NCI-H345 treated with DMSO at 0.1 percent for 48 hours (cell line): ENCODE measurements around the gene FAM227B.
"Not testable (repeated sequence)": the region's sequence is repeated elsewhere in the genome, so short reads cannot be mapped to it uniquely, and the experiment has no call there.

Experiments used
- DNase-seq: peaks from one replicate; lab custom pipeline; 2025; ENCODE audit not compliant: unreplicated experiment; lab: John Stamatoyannopoulos, UW

FAM227B gene

DNA sequence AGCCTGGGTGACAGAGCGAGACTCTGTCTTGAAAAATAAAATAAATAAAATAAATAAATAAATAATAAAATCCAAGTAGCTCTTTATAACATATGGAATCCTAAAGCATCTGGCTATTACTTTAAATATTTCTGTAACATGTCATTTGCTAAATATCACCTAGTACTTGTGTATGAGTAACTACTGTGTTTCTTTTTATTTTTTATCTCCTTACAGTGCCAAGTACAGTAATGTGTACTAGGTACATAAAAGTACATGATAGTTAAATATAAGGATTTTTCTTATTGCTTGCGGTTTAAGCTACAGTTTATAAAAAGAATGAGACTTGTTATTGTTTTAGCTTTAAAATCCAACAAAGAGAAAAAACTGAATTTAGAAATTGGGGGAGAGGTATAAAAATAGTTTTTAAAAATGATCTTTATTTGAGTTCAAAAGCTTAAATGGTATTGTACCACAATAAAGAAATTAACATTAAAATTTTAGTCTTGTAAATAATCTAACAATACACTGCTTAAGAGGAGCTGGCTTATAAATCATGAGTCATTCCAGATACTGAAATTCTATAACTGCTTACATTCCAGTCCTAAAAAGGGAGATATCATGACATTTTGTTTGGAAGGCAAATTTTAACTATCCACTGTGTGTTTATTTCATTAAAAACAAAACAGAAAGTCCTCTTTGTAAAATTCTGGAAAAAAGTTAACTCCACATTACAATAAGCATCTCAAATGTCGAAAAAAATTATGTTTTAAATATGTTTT, 124.4 kb downstream of the FAM227B start:
- DNase-seq: no peak

DNA sequence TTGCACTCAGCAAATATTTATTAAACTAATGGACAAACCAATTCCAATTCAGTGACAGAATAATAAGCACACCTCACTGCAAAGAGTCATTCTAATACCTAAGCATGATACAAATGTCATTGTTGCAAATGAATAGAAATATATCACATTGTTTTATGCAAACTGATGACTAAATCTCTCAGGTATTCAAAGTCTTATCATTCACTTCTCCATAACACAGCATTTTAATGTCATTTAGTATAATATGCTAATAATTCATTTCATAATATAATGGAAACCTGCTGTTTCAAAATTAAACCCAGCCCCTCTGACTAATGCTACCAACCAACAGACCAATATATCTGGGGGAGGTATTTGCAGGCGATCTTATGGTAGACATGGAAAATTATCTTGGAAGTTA, 125.8 kb downstream of the FAM227B start:
- no peak for DNase-seq

DNA sequence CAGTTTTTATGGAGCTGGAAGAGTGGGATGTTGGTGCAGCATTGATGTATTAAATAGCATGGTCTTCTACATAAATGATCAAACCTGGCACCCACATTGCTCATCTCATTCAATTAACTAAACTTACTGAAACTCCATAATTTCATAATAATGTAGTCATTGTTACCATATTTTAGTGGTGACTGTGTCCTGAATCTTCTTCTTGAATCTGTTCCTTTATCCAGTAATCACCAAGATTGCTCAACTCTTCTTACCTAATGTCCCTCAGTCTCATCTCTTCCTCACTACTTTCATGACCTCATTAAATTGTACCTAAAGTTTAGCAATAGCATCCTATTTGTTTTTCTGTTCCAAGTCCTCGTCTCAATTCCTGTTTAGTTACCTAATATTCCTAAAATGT, 127.8 kb downstream of the FAM227B start:
- DNase-seq: no peak

DNA sequence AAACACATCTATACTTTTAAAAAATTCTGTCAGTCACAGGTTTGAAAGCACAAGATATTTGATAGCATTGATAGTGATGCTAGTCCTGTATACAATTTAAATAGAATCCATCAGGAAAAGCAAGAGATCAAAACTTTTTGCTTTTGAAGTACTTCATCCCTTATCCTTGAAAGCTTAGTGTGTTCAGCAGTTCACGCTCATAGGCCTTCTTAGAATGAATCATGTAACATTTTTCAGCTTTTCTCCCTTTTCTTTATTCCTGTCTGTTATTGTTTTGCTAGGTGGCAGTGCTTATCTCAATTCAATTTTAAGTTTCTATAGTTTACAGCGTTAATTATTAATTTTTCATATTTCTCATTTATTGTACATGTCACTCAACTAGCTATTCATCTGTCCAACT, 128.5 kb downstream of the FAM227B start:
- no peak for DNase-seq

DNA sequence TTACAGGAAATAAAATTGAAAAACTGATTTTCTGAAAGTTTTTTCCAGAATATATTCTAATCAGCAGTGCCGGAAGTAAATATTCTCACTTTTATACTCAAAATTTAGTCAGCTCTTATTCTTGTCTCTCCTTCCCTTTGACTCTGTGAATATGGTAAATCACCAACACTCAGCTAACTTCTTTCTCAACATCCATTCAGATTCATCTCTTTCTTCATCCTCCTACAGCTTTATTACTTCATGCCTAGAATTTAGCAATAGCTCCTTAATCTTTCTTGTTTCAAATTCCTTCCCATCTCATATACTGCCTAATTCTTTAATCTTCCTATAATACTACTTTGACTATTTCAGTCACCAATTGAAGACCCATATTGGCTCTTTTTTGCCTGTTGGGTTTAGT, 129.7 kb downstream of the FAM227B start:
- DNase-seq: no peak

DNA sequence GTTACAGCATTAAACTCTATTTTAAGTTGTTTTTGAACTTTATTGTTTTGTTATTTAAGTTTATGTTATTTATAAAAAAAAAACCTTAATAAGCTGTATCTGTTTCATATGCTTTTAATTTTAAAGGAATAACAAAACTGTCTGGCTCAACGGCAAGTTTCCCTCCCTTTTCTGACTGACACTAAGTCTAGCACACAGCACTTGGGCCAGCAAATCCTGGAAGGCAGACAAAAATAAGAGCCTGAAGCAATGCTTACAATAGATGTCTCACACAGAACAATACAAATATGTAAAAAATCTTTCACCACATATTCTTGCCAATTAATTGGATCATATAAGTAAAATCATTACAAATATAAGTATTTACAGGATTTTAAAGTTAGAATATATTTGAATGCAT, 135.2 kb downstream of the FAM227B start:
- DNase-seq: not testable (repeated sequence)

DNA sequence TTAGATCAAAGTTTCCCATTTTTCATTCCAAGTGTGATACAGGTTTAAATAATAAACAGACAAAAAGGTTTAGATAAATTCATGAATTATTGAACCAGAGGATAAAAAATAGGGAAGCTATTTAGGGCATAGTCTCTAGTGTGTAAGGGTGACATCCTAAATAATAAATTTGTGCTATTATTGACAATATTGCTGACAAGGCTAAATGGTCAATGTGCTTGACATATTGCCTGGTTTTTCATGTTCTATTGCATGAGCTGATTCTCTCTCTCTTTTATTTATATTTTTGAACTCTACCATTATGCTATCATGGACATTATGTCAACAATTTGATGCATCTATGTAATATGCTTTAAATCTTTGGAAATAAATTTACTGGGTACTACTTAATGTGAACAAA, 141.6 kb downstream of the FAM227B start:
- DNase-seq: not testable (repeated sequence)

DNA sequence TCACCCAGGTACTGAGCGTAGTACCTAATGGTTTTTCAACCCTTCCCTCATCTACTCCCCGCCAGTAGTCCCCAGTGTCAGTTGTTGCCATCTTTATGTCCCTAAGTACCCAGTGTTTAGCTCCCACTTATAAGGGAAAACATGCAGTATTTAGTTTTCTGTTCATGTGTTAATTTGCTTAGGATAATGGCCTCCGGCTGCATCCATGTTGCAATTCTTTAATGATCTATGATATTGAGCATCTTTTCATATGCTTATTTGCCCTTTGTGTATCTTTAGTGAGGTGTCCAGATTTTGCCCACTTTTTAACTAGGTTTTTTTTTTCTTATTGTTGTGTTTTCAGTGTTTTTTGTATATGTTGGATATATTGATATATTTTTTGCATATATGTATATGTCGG, 142.6 kb downstream of the FAM227B start:
- DNase-seq: not testable (repeated sequence)

DNA sequence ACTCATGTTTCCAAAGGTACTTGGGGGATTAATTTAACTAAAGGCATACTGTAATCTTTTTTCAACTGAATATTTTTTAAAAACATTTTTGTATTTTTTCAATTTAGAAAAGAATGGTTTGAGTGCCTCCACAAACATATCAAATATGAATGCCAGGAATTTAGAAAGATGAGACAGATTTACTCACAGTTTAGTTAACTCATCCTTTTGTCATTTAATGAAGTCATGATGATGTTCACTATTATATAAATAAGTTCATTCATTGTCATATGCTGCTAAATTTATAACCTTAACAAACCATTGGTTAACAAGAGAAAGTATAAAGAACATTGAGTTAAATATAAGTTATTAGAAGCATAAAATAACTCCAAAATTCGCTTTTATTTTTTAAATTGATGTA, 147.6 kb downstream of the FAM227B start:
- DNase-seq: no peak

DNA sequence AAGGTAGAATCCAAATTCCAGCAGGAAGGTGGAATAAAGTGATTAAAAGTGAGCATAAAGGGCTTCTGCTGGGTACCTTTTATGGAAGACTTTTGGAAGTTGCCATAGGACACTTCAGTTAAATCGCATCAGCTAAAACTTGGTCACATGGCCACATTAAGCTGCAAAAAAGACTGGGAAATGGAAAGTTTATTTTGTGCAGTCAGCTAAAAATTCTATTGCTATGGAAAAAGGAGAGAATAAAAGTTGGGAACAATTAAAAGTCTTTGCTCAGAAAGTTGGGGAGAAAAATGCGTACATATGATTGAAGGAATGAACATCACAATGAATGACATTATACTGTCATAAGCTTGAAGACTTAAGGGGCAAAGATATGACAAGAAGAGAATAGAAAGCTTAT, 148.3 kb downstream of the FAM227B start:
- DNase-seq: no peak

DNA sequence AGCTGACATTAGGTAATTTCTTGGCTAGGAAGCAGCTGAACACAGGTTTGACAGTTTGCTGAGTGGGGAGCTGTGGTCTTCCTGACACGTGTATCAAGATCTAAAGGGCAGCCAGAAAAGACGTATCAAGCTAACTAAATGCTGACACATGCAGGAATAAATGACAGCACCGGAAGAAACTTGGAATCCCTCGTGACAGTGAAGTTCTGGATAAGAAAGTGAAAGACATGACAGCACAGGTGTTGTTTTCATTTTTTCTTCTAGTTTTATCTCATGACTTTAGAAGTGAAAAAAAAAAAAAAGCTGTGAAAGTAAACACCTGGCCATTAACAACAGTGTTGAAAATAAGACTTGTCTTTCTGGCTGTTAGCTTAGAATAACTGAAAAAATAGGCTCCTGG, 148.9 kb downstream of the FAM227B start:
- DNase-seq: no peak

DNA sequence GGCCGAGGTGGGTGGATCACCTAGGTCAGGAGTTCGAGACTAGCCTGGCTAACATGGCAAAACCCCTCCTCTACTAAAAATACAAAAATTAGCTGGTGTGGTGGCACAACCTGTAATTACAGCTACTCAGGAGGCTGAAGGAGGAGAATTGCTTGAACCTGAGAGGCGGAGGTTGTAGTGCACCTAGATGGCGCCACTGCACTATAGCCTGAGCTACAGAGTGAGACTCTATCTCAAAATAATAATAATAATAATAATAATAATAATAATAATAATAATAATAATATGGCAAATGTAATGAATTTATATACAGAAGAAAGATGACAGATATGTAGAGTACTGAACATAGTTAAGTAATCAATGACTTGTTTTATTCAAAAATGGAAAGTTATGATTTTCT, 149.4 kb downstream of the FAM227B start:
- DNase-seq: not testable (repeated sequence)

DNA sequence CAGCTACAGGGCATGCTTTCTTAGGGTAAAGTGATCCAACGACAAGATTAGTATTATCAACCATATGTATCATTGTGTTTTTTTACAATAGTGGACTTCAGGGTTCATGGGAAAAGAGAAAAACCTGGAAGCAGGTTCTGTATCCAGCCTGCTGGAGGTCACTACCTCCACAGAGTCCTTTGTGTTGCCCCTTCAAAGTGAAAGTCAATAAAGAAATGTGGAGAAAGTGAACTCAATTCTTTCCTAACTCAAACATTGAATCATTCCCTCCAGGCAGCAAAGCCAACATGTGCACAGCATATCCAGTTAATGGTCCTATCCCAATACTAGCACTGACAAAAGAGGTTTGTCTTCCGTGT, 152.2 kb downstream of the FAM227B start:
- DNase-seq: no peak

DNA sequence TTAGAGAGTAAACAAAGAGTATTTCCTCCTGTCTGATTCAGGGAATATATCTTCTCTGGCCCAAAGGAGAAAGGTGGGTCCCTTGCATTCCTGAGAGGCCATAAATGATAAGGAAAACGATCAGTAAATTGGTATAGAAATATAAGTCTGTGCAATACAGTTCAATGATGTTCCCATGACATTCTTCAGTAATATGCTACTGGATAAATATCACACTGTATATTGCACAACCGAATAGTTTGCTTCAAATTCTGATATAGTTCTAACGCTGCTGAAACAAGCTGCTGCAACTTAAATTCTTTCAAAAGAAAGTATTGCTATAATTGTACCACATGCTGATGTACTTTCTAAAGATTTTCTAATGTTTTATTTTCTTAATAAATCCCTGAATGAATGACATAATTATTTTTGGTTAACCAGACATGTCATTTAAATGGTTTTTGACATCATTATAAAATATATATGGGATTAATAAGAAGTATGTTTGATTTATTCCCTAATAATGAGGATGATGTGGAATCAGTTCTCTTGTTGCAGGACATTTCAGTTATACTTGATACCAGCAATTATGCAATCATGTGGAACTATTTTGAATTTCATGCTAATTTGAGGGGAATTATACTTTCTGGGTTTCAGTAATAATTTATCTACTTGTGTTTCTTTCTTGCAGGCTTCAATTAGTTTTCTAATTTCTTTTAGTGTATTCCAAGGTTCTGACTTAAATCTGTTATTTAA, 152.7 kb downstream of the FAM227B start:
- no peak for DNase-seq

DNA sequence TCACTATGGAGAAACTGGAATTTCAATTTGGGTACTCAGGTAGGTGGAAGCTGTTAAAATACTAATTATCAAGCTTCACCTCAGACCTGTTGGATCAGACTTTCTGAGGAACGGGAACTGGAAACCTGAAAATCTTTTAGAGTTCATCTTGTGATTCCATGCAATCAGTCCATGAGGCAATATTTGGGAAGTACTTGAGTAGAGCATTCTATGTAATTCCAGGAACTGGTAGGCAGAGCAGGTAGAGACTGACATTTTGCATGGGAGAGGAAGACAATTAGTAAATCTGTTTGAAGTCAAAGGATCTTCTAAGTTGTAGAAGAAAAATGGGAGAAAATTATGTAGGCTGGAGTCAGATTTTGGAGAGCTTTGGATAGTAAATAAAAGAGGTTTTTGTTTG, 154.5 kb downstream of the FAM227B start:
- DNase-seq: no peak

DNA sequence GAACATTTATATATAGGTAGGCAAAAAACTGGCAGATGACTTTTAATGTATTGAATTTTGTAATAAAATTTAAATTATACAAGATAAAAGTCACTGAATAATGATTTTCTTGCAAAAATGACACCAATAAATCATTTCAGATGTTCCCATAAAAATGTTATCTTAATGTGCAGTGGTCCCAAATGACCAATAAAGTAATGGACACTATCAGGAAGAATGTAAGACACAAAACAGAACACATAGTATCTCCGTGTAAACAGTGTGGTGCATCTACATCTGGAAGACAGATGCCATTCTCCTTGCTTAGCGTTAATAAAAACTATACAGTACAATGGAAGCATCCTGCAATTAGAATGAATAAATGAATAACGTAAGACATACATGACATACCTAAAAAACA, 156.1 kb downstream of the FAM227B start:
- no peak for DNase-seq

DNA sequence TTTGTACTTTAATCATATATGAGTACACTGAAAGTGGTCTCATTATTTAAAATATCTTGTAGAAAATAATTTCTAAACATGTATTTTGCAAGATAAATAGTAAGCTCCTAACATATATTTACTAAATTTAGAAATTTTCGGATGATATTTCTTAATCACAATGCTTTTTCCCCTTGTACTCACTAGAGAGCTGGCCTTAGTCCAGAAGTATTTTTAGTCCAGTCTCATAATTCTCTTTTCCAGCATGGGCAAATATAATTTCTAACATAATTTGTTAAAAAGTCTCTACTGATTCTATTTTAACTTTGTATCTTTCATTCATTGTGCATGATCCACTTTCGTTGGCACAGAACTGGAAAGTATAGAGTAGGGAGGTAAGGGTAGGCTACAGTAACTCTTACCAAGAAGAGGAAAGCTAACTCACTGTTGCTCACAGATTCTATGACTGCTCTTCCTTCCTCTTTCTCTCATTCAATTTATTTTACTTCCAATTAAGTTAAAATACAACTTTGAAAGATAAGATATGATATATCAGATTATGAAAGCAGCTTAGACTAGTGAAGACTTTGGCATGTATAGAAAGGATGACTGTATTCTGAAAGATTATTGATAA, 158.3 kb downstream of the FAM227B start:
- no peak for DNase-seq

DNA sequence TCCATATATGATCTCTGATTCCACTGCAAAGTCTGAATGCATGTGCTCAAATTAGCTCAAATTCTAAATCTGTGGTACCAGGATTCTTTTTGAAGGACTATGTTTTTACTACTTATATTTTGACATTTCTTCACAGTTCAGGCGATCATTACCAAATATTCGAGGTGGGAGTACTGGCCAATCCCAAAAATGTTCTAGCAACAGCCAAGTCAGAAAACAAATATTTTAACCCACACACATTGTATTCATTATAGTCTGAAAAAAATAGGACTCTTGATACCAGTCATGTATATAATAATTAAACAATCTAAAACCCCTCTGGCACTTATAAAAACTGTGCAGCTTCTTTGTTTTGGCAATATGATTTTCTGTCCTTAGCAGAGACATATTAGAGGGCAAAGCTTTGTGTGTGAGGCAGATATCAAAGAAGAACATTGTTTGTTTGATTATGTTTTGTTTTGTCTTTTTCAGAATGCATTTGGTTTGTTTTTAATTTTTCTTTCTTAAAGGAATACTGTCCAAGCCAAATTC, 160.1 kb downstream of the FAM227B start:
- DNase-seq: no peak

DNA sequence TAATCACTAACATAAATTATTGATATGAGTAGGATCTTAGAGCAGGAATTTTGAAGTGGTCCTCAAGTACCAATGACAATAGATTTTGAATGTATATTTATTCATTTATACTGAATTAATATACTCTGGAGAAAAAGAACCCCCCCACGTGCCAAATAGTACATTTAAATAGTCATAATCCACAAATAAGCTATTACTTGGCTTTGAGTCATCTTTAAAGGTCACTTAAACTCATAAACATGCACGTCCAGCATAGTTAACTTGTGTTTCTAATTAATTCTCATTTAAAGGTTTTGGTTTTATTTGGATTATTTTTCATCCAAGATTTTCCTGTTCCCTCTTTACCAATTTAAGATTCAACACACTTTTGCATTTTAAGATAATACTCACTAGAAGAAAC, 162.5 kb downstream of the FAM227B start:
- DNase-seq: no peak

DNA sequence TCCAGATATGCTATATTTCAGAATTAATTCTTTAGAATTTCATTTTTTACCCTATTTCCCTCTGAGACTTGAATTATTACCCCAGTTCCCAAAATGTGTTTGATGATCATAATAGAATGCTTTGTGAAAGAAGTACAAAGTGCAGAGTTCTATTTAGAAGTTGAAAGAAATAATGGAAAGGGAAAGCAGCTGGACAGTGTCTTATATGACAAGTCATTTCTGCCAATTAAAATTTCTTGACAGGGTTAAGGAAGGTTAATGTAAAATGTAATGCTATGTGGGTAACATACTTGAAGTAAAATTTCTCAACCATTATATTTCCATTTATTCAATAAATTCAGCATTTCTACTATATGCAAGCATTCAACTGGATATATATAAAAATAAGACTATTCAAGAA, 164.5 kb downstream of the FAM227B start:
- no peak for DNase-seq

DNA sequence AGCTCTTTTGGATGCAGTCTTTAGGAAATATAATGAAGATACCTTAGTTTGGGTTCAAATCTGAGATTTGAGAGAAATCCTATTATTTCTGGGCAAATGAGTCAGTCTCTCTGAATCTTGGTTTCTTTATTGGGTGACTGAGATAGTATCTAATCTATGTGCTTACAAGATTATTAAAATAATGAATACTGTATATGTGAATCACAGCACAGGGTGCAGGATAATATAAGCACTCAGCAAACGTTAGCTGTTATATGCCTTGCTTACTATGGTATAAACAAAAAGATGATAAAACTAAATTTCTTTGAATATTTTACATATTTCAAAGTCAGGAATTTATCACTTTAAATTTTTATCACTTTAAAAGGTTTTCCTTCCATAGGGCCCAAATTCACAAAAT, 168.0 kb downstream of the FAM227B start:
- no peak for DNase-seq

DNA sequence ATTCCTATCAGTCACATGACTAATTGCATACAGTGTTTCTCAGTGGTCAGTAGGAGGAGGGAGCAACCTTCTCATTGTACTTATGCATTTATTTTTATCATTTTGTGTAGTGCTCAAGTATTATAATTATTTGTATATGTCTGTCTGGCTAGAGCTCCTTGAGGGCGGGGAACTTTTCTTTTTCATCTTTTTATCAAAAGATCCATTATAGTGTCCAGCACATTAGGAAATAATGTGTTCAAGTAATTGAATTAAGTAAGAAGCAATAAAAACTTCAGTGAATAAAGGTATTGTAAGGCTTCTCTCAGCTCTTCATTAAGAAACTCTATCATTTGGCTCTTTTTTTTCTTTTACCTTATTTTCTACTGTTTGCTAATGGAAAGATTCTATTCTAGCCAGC, 178.8 kb downstream of the FAM227B start:
- DNase-seq: no peak
